Stimulated activated CD8-positive, alpha-beta memory T cell treated with anti-CD3 and anti-CD28 coated beads, Interleukin-15, amount 100 ng/mL, for 48 hours (primary cell): ENCODE data around the gene DPH2.

Source experiments
- DNase-seq, 2 donors: peaks; one replicate each; pipeline ENCODE4 v3.0.0-alpha.2; 2020; ENCODE audit warnings: low read depth in 2 of 2

DPH2 gene

DNA sequence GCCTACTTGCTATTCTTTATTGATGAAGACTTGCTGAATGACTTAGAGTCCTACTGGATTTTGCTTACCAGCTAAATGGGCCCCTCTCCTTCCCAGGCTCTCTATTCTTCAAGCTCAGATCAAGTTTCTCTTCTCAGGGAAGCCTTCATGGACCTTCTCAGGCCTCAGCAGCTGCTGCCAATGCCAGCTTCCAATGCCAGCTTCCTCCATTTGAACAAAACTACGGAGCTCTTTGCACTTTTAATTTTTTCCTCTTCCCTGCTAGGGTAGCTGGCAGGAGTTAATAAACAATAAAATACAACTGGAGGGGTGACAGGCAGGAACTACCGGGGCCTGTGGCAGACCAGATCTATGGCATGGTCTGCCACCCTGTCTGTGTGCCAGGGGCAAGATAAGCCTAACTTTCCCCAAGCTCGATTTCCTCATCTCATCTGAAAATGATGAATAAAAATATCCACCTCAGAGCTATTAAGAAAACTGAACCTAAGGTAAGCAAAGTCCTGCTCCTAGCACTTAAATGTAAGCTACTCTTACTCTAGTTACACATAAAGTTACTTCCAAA lies 24.1 kb upstream of the DPH2 start:
- DNase-seq: no peak

DNA sequence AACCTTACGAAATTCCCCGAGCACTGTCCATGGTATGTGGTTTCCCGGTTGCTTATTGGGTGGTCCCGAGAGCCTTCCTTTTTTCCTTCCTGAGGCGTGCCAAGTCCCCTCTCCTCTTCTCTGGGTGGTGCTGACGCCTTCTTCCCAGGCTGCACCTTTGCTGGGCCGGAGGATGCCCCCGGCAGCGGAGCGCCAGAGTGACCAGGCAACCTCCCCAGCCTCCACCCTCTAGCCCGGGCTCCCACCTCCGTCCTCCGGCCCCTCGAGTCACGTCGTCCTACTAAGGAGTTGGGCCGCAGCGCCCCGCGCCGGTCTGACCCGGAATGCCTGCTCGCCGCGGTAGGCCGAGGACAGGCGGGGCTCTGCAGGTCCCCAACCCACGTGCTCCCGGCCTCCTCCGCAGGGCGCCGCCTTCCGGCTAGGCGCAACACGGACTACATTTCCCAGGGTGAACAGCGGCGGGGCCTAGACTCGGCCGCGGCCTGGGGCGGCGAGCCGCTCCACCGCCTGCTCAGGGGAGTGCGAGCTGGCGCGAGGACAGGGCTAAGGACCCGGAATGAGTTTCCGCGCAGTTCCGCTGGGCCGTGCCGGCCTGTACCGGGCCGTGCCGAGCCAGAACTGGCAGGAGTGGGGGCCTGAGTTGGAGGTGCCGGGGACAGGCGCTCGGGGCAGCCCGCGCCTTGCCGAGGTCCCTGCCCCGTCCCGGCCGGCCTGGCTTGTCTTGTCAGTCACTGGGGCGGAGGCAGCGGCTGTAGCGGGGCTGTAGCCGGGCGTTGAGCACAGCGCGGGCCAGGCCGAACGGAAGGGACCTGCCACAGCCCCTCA lies 23.4 kb upstream of the DPH2 start, which contains the start of gene IPO13:
Gene IPO13, plus strand, starts transcription at position 715 of the 825 bp plus-strand sequence. CDS start 651 bp downstream, outside the sequence.
- peak; percentile 94 to 95 for DNase-seq

DNA sequence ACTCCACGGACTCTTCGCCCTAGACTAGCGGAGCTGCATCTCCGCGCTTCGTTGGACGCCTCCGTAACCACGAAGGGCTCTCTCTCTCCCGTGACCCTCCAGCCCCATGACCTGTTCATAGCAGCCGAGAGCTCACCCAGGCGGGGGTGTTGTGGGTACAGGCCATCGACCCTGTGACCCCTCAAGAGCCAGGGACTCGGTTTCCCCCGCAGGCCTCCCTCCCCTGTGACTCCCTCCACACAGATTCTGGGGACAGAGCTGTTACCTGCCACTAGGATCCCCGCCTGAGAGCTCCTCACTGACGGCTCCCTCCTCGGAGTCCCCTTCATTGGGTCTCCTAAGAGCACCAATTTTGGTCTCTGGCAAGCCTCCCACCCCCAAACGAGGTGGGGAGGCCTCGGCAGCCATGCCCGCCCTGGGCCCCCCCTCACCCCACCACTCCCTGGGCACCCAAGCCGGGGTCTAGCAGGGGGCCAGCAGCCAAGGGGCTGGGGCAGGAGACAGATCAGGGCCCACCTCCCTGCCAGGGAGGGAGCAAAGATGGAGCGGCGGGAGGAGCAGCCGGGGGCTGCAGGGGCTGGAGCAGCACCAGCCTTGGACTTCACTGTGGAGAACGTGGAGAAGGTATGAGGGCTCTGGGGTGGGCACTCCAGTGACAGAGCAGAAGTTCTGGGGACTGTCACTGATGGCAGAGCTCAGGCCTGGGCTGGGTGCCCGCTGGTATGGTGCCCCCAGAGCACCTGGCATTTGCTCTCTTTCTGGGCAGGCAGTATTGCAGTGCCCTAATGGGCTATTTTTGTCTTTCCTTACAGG lies 22.5 kb upstream of the DPH2 start:
- no peak for DNase-seq

DNA sequence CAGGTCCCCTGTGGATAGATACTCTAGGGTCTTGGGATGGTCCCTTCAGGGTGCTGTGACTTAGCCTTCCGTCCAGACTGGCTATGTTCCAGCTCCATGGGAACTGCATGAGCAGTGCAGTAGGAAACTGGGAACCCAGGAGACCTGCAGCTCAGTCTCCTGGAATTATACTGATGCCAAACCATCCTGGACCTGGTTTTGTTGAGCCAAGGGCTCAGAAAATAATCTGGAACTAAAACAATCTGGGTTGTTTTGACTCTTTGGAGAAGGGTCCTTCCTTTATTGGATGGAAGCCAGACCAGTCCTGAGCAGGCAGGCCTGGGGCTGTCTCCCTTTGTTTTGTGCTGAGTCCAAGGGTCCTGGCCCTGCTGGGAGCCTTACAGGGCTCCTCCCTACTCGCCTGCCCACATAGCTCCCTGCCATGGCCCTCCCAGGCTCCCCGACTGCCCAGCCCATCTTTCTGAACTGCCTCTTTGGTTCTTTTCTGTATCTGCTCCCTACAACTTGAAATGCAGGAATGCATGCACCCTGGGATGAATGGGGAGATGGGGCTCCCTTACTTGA lies 21.9 kb upstream of the DPH2 start:
- no peak for DNase-seq

DNA sequence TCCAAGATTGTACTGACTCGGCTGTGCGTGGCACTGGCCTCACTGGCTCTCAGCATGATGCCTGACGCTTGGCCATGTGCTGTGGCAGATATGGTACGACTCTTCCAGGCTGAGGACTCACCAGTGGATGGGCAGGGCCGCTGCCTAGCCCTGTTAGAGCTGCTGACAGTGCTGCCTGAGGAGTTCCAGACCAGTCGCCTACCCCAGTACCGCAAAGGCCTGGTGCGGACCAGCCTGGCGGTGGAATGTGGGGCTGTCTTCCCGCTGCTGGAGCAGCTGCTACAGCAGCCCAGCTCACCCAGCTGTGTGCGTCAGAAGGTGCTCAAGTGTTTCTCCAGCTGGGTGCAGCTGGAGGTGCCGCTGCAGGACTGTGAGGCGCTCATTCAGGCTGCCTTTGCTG lies 20.1 kb upstream of the DPH2 start:
- no peak for DNase-seq

DNA sequence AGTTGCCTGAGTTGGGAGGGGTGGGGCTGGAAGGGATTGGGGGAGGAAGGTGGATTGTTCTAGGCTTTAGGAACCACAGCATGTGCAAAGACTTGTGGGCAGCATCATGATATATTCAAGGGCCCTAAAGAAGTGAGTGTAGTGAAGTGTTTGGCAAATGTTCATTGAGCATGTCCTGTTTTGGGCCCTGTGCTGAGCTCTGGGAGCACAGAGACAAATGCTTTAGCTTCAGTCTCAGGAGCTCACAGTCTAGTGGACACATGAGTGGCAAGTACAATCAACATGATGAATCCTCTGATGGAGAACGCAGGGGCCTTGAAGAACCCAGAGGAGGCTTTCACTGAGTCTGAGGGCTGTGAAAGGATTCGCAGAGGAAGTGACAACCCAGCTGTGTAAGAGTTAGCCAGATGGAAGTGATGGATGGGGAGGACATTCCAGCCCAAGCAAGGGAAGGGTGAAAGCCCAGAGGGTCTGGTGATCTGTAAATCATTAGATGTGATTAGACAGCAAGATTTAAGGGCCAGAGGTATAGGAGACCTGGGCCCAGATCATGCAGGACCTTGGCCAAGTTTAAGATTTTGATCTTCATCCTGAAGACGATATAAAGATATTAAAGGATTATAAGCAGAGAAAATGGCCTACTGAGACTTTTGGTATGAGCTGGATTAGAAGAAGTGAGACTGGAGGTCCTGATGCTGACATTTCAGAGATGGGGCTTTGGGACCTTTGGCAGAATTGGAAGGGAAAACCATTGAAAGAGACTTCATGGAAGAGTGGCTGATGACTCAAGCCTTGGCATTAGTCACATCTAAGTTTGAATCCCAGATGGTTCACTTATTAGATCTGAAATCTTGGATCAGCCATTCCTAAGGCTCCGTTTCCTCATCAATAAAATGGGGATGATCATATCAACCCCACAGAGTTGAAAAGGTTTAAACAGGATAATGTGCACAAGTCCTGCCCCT lies 18.5 kb upstream of the DPH2 start:
- DNase-seq: no peak

DNA sequence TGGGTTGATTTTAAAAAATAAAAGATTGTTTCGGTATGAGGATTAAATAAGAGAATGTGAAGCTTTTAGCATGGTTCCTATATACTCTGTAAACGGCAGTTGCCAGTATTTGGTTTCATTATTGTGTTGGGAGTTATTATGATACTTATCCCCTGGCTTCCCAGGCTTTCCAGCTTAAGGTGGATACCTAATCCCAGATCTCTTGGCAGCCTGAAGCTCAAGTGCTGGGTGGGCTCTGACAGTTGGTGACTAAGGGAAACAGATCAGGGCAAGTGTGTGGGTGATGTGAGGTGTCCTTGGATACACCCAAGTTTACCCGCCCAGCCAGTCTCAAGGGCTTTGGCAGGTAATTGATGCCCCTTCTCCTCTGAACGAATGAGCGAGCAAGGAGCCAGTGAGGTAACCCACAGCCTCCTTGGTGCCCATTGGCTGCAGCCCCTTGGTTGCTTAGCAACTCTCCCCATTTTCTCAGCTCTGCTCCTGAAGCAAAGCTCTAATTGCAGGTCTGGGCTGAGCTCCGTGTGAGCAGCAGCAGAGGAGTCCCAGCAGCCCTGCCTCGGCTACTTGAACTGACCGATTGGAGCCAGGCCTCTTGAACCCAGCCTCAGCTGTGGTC lies 17.0 kb upstream of the DPH2 start:
- DNase-seq: no peak

DNA sequence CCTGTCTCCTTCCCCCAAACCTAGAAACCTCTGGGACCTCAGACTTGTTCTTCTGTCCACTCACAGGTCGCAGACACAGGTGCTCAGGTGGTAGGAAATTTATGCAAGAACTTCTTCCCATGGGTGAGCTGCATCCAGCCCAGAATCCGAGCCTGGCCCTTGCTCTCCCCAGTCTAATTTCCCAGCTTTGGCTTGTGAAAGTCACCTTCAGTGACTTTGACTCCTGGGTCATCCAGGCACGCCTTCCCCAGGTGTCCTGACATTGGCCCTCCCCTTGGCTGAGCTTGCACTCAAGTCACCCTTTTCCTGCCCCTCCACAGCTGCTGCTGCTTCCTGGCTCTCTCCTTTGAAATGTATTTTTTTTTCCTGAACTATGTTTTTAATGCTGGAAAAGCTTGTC lies 16.4 kb upstream of the DPH2 start:
- DNase-seq: no peak

DNA sequence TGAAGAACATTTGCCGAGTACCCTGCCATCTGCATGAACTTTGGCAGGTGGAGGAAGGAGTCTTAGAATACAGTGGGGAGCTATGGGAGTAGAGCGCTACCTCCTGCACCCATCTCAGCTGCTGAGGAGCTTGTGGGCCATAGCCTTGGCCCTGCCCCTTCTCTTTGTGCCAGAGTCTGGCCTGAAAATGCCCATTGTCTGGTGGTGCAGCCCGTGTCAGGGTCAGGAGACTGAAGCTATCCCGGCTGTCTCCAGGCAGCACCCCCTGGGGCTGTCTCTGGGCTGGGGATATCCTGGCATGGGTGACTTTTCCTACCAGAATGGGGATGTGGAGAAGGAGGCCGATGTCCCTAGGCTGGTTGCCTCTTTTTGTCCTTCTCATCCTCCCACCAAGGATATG lies 15.8 kb upstream of the DPH2 start:
- DNase-seq: no peak

DNA sequence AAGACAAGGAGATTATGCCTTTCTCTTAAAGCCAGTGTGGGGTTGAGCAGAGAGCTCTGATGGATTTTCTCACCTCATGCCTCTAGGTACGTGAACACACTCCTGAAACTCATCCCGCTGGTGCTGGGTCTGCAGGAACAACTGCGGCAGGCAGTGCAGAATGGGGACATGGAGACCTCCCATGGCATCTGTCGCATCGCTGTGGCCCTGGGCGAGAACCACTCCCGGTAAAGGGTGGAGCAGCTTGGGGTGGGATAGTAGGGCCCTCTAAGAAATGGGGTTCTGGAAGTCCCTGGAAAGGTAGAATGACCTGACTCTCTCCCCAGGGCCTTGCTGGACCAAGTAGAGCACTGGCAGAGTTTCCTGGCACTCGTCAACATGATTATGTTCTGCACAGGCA lies 13.6 kb upstream of the DPH2 start:
- DNase-seq: no peak

DNA sequence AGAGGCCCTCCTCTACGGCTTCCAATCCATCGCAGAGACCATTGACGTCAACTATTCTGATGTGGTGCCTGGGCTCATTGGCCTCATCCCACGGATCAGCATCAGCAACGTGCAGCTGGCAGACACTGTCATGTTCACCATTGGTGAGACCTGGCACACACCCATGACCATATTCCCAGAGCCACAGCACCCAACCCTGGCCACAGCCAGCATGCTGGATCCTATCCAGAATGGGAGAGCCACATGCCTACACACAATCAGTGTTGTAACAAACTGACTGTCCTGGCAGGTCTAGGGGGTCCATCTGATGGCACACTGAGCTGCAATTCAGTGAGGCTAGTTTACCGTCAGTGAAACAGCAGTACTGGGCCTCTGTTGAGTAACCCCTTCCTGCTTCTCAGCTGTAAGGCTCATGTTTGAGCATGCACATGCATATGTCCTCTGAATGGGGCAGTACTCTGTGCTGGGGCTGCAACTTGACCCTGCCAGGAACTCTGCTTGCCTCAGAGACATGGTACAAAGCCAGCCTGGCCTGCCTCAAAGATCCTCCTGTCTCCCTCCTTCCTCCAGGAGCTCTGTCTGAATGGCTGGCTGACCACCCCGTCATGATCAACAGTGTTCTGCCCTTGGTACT lies 12.3 kb upstream of the DPH2 start:
- no peak for DNase-seq

DNA sequence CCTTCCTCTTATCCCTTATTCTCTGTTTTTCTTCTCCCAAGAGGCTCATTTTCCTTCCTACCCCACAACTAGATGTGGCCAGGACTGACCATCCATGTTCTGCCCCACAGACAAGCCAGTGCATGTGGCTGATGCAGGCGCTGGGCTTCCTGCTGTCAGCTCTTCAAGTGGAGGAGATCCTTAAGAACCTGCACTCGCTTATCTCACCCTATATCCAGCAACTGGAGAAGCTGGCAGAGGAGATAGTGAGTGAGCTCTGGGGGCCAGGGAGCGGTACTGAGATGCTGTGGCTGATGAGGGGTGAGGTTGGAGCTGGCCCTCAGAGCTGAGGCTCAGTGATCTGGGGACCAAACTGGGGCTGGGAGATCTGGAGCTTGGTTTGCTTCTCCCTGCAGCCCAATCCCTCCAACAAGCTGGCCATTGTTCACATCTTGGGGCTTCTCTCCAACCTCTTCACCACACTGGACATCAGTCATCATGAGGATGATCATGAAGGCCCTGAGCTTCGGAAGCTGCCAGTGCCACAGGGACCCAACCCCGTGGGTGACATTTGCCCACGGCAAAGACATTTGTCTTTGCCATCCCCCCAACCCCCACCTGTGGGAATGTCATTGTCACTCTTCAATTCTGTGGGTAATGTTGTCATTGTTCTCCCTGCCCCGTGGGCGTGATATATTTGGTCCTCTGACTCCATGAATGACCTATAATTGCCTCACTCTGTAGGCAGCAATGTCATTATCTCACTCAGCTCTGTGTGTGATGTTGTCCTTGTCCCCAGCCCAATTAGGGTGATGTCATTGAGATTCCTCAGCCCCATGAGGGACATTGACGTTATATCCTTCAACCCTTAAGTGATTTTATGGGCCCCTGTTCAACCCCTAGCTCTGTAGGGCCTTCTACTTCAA lies 11.2 kb upstream of the DPH2 start:
- no peak for DNase-seq

DNA sequence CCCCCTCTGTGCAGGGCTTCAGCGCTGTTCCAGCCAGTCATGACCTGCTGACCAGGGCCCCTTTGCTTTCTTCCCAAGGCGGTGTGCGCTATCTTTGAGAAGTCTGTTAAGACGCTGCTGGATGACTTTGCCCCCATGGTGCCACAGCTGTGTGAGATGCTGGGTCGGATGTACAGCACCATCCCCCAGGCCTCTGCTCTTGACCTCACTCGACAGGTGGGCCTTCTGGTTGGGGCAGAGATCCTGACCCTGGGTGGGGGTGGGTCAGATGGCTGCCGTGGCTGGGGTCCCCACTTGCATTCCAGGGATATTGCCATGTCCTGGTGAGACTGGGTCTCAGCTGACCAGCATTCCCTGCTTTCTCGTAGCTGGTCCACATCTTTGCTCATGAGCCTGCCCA lies 9.0 kb upstream of the DPH2 start:
- DNase-seq: no peak

DNA sequence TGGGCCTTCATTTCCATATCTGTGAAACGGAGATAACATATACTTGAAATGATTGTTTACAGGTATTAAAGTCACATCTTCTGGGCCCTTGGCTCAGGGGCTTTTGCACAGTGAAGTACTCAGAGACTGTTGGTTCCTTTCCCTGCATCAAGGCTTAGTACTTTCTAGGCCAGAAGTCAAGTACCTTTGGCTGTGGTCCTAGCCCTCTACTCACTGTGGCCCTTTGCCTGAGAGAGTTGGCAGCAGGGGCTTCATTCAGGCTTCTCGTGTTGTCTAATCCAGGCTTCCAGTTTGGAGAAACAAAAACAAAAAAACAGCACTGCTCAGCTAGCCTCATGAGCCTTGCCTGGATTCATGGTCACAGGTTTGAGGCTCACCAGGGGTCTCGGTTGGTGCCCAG lies 8.1 kb upstream of the DPH2 start:
- DNase-seq: no peak

DNA sequence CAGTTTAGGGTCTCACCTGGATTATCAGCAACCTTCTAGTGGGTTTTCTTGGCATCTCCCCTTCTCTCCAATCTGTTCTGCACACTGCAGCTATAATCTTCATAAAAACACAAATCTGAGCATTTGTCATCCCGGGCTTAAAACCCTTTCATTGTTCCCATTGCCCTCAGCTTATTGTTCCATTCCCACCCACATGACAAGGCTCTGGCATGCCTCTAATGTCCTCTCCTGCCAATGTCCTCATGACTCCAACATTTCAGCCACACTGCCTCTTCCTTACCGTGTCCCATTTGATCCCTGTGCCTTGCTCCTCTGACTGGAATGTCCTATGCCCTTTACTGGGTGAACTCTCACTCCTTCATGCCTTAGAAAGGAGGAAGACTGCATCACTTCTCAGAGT lies 7.5 kb upstream of the DPH2 start:
- no peak for DNase-seq

DNA sequence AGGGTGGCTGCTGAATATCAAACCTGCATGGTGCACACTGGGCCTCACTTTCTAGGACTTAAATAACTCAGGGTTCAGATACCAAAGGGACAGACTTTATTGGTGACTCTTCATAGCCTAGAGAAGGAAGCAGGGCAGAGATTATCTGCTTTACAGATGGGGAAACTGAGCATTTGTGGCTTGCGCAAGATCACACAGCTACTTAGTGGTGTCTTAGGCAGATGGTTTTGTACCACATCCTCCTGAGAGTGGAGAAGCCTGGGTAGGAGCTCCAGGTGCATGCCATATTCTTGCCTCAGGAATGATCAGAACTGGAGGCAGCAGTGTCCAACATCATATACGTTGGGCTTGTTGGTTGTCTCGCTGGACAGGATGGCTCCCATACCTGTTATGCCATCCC lies 6.8 kb upstream of the DPH2 start:
- no peak for DNase-seq

DNA sequence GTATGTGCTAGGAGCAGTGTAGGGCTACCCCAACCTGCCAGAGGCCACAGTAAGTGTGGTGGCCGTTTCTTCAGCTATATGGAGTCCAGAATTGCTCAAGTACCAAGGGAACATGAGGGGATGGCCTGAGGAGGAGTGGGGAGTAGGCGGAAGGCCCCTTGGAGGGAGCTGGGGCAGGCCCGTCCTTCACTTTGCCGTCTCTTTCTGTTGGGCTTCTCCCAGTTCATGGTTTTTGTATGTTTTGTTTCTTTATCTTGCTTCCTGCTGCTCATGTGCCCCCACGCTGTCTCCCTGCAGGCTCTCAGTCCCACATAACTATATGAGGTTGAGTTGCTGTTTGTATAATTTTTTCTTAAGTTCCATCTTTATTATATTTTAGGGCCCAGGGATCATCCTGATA lies 5.9 kb upstream of the DPH2 start:
- no peak for DNase-seq

DNA sequence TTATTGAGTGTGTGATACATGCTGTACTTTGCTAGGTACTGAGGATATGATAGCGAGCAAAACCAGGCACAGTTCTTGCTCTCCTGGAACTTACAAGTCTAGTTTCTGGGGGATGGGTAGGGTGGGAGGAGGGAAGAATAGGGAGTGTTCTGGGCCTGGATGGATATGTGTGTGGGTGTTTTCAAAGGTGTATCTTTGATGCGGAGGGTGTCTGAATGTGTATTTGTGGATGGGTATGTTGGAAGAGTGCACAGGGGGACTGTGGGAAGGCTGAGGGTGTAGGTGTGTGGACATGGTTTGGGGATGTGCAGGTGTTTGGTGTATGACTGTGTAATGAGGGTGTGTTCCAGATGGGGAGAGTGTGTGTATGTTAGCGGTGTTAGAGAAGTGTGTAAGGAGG lies 4.5 kb upstream of the DPH2 start:
- no peak for DNase-seq

DNA sequence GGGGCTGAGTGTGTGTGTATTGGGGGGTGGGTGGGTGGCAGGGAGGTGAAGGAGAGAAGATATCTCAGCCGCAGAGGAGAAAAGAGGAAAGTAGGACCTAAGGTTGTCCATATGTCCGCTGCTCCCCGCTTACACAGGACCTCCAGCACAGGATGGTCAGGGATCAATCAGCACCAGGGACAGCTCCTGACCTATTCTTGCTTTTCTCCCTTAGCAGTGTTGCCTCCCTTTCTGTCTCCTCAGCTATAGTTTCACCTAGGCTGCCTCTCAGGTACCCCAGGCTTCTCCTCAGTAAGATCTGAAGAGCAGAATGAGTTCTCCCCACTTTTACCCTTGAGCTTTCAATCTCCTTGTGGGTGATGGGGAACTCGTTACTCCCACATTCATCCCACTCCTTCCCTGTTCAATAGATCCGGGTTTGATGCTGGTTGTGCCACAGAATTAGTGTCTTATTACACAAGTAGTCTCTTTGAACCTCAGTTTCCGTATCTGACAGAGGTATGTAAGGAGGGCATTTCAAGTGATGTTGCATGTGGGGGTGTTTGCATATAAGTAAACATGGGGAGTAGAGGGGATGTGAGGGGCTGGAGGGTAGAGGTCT lies 1.4 kb upstream of the DPH2 start:
- DNase-seq: no peak
